ENCODE results near the gene CASK. TPM values are rescaled to one million over a fixed set of nuclear protein-coding genes. Genes with fewer than 3 reads are reported as not detected.

Gene CASK
- total and polyA plus RNA-seq, 4 experiments from 2014 or later: 3.8 to 116 (median 68.6) TPM

- H3K27me3 ChIP-seq (ENCODE audit: insufficient read depth, low read length): no peaks in the 10 kb centered on the region
- intact Hi-C loops (cut with micrococcal nuclease): no loop called here
- Mint-ChIP-seq H3K27ac (no peak overlapping the region), H3K4me3 (no peak overlapping the region), H3K9me3 (peaks cover 0 to 2% (median 0%) of the 10 kb centered on the region in 8 donors), H3K36me3 (peaks cover 2 to 3% of the 10 kb centered on the region in 2 donors), H3K27me3 (no peaks in the 10 kb centered on the region), H3K4me1 (peaks cover 3 to 11% (median 6%) of the 10 kb centered on the region in 4 donors)
- H3K4me1 ChIP-seq (ENCODE audit: insufficient read depth, low read length): no peaks in the 10 kb centered on the region
- CTCF ChIA-PET (ENCODE audit: partially characterized antibody): no interaction called here
- no peak overlapping the region for H3K27ac ChIP-seq (ENCODE audit: low read depth, low read length)
- no peaks in the 10 kb centered on the region for H3K9me3 ChIP-seq (ENCODE audit: control insufficient read depth in 1 of 2, low read length in 2 of 2)
- no peak for DNase-seq
- H3K36me3 ChIP-seq (ENCODE audit: insufficient read depth, low read length): no peaks in the 10 kb centered on the region
- no peak overlapping the region for H3K4me3 ChIP-seq (ENCODE audit: low read length in 2 of 2)
- POLR2A ChIA-PET (ENCODE audit: partially characterized antibody): no interaction called here
Measured at GRCh38 chrX:41599507-41599906, 323.8 kb downstream of the CASK start.

- Histone ChIP-seq H3K36me3 (ENCODE audit: insufficient read depth, low read length) (no peaks in the 10 kb centered on the region), H3K27me3 (ENCODE audit: insufficient read depth, low read length) (no peaks in the 10 kb centered on the region), H3K4me3 (ENCODE audit: low read length in 2 of 2) (no peak overlapping the region), H3K9me3 (ENCODE audit: control insufficient read depth in 1 of 2, low read length in 2 of 2) (no peaks in the 10 kb centered on the region), H3K4me1 (ENCODE audit: insufficient read depth, low read length) (no peaks in the 10 kb centered on the region), H3K27ac (ENCODE audit: low read depth, low read length) (no peak overlapping the region)
- ChIA-PET POLR2A (ENCODE audit: partially characterized antibody) (no interaction called here), CTCF (ENCODE audit: partially characterized antibody) (no interaction called here)
- peaks cover 0 to 5% of the 10 kb centered on the region in 2 donors for H3K36me3 Mint-ChIP-seq
- peak overlapping the region in 3 of 7 donors; percentile 6 to 27 (median 8) for H3K27ac Mint-ChIP-seq
- no peak for DNase-seq
- peaks cover 0 to 2% (median 0%) of the 10 kb centered on the region in 8 donors for H3K9me3 Mint-ChIP-seq
- H3K4me1 Mint-ChIP-seq: peaks cover 3 to 11% (median 6%) of the 10 kb centered on the region in 4 donors
- intact Hi-C loops (cut with micrococcal nuclease): no loop called here
- H3K4me3 Mint-ChIP-seq: no peak overlapping the region
- no peaks in the 10 kb centered on the region for H3K27me3 Mint-ChIP-seq
Measured at GRCh38 chrX:41596596-41596995, 326.8 kb downstream of the CASK start.

DNA sequence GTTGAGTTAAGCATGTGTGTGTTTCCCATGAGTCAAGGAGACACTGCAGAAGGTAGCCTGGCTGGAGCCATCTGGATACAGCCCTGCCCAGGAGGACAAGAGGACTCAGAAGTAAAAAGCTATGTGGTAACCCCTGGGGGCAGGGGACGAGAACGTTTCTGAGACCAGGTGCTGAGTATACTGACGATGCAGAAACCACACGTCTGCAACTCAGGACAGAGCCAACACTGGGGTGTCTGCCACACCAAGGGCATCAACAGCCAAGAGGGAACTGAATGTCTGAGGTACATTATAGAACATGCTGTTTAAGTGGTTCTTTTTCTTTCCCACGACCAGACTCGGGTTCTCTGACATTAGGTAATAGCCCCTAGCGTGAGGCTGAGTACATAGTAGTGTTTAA lies 328.7 kb downstream of the CASK start:
- Histone ChIP-seq H3K27ac (ENCODE audit: low read depth, low read length) (no peak overlapping the region), H3K9me3 (ENCODE audit: control insufficient read depth in 1 of 2, low read length in 2 of 2) (no peaks in the 10 kb centered on the region), H3K27me3 (ENCODE audit: insufficient read depth, low read length) (no peaks in the 10 kb centered on the region), H3K36me3 (ENCODE audit: insufficient read depth, low read length) (no peaks in the 10 kb centered on the region), H3K4me3 (ENCODE audit: low read length in 2 of 2) (no peak overlapping the region), H3K4me1 (ENCODE audit: insufficient read depth, low read length) (no peaks in the 10 kb centered on the region)
- ChIA-PET POLR2A (ENCODE audit: partially characterized antibody) (no interaction called here), CTCF (ENCODE audit: partially characterized antibody) (no interaction called here)
- Mint-ChIP-seq H3K4me1 (peaks cover 3 to 11% (median 6%) of the 10 kb centered on the region in 4 donors), H3K27ac (peak overlapping the region in 2 of 7 donors; percentile 8 to 63), H3K36me3 (peaks cover 0 to 6% of the 10 kb centered on the region in 2 donors), H3K9me3 (no peaks in the 10 kb centered on the region), H3K4me3 (no peak overlapping the region), H3K27me3 (no peaks in the 10 kb centered on the region)
- no peak for DNase-seq
- intact Hi-C loops (cut with micrococcal nuclease): no loop called here

DNA sequence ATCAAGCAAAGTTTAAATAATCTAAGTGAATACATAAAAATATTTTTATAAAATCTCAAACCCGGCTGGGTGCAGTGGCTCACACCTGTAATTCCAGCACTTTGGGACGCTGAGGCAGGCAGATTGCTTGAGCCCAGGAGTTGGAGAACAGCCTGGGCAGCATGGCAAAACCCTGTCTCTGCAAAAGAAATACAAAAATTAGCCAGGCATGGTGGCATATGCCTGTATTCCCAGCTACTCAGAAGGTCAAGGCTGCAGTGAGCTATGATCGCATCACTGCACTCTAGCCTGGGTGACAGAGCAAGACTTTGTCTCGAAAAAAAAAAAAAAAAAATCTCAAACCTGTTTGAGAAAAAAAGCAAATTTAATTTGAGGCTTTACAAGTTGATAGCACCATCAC lies 331.4 kb downstream of the CASK start:
- H3K4me1 Mint-ChIP-seq: peaks cover 0 to 4% (median 2%) of the 10 kb centered on the region in 4 donors
- Histone ChIP-seq H3K4me3 (ENCODE audit: low read length in 2 of 2) (no peak overlapping the region), H3K27ac (ENCODE audit: low read depth, low read length) (no peak overlapping the region), H3K36me3 (ENCODE audit: insufficient read depth, low read length) (no peaks in the 10 kb centered on the region), H3K4me1 (ENCODE audit: insufficient read depth, low read length) (no peaks in the 10 kb centered on the region), H3K9me3 (ENCODE audit: control insufficient read depth in 1 of 2, low read length in 2 of 2) (no peaks in the 10 kb centered on the region), H3K27me3 (ENCODE audit: insufficient read depth, low read length) (no peaks in the 10 kb centered on the region)
- no peaks in the 10 kb centered on the region for H3K9me3 Mint-ChIP-seq
- peaks cover 3 to 8% of the 10 kb centered on the region in 2 donors for H3K36me3 Mint-ChIP-seq
- intact Hi-C loops (cut with micrococcal nuclease): no loop called here
- no peak overlapping the region for H3K27ac Mint-ChIP-seq
- ChIA-PET CTCF (ENCODE audit: partially characterized antibody) (no interaction called here), POLR2A (ENCODE audit: partially characterized antibody) (no interaction called here)
- no peak overlapping the region for H3K4me3 Mint-ChIP-seq
- no peaks in the 10 kb centered on the region for H3K27me3 Mint-ChIP-seq
- DNase-seq: no peak

GRCh38 chrX:41590641-41591040 lies 332.7 kb downstream of the CASK start:
- no peaks in the 10 kb centered on the region for H3K9me3 Mint-ChIP-seq
- H3K27me3 Mint-ChIP-seq: no peaks in the 10 kb centered on the region
- H3K36me3 Mint-ChIP-seq: peaks cover 3 to 12% of the 10 kb centered on the region in 2 donors
- H3K27ac Mint-ChIP-seq: no peak overlapping the region
- ChIA-PET POLR2A (ENCODE audit: partially characterized antibody) (no interaction called here), CTCF (ENCODE audit: partially characterized antibody) (no interaction called here)
- H3K4me3 Mint-ChIP-seq: no peak overlapping the region
- no peaks in the 10 kb centered on the region for H3K27me3 ChIP-seq (ENCODE audit: insufficient read depth, low read length)
- no peak overlapping the region for H3K27ac ChIP-seq (ENCODE audit: low read depth, low read length)
- no peaks in the 10 kb centered on the region for H3K4me1 ChIP-seq (ENCODE audit: insufficient read depth, low read length)
- no peaks in the 10 kb centered on the region for H3K36me3 ChIP-seq (ENCODE audit: insufficient read depth, low read length)
- DNase-seq: no peak
- intact Hi-C loops (cut with micrococcal nuclease): no loop called here
- H3K4me3 ChIP-seq (ENCODE audit: low read length in 2 of 2): no peak overlapping the region
- peaks cover 0 to 2% (median 0%) of the 10 kb centered on the region in 4 donors for H3K4me1 Mint-ChIP-seq
- H3K9me3 ChIP-seq (ENCODE audit: control insufficient read depth in 1 of 2, low read length in 2 of 2): no peaks in the 10 kb centered on the region

GRCh38 chrX:41589634-41590270 lies 333.6 kb downstream of the CASK start:
- no peaks in the 10 kb centered on the region for H3K36me3 ChIP-seq (ENCODE audit: insufficient read depth, low read length)
- no peak overlapping the region for H3K4me3 ChIP-seq (ENCODE audit: low read length in 2 of 2)
- no peaks in the 10 kb centered on the region for H3K9me3 Mint-ChIP-seq
- no peaks in the 10 kb centered on the region for H3K9me3 ChIP-seq (ENCODE audit: control insufficient read depth in 1 of 2, low read length in 2 of 2)
- H3K27ac Mint-ChIP-seq: peak overlapping the region in 1 of 7 donors; percentile 48
- intact Hi-C loops (cut with micrococcal nuclease): no loop called here
- H3K4me1 Mint-ChIP-seq: peaks cover 0 to 2% (median 0%) of the 10 kb centered on the region in 4 donors
- no peaks in the 10 kb centered on the region for H3K4me1 ChIP-seq (ENCODE audit: insufficient read depth, low read length)
- H3K27ac ChIP-seq (ENCODE audit: low read depth, low read length): no peak overlapping the region
- ChIA-PET CTCF (ENCODE audit: partially characterized antibody) (no interaction called here), POLR2A (ENCODE audit: partially characterized antibody) (no interaction called here)
- H3K27me3 ChIP-seq (ENCODE audit: insufficient read depth, low read length): no peaks in the 10 kb centered on the region
- DNase-seq: no peak
- H3K27me3 Mint-ChIP-seq: no peaks in the 10 kb centered on the region
- H3K36me3 Mint-ChIP-seq: peaks cover 8 to 17% of the 10 kb centered on the region in 2 donors
- no peak overlapping the region for H3K4me3 Mint-ChIP-seq

DNA sequence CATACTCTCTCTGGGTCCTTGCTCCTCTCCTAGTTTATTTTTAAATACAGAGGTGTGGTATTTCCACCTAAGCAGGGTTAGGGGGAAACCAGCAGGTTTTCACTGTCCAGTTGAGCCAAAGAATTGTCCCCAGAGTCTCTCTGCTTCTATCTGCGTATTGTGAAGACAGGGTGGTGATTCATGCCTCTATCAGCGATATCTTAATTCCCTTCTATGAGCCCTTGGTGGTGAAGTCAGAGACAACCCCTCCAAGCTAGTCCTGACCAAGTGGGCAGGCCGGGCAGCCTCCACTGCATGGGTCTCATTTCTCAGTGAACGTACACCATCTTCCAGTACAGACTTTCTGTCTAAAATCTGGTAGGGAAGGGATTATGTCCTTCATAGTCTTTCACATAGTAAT lies 335.1 kb downstream of the CASK start:
- H3K4me3 ChIP-seq (ENCODE audit: low read length in 2 of 2): no peak overlapping the region
- Mint-ChIP-seq H3K27me3 (no peaks in the 10 kb centered on the region), H3K4me3 (no peak overlapping the region), H3K36me3 (peaks cover 11 to 21% of the 10 kb centered on the region in 2 donors), H3K27ac (no peak overlapping the region), H3K4me1 (peaks cover 0 to 2% (median 0%) of the 10 kb centered on the region in 4 donors), H3K9me3 (no peaks in the 10 kb centered on the region)
- H3K9me3 ChIP-seq (ENCODE audit: control insufficient read depth in 1 of 2, low read length in 2 of 2): no peaks in the 10 kb centered on the region
- intact Hi-C loops (cut with micrococcal nuclease): no loop called here
- no peak overlapping the region for H3K27ac ChIP-seq (ENCODE audit: low read depth, low read length)
- H3K27me3 ChIP-seq (ENCODE audit: insufficient read depth, low read length): no peaks in the 10 kb centered on the region
- H3K4me1 ChIP-seq (ENCODE audit: insufficient read depth, low read length): no peaks in the 10 kb centered on the region
- DNase-seq: no peak
- ChIA-PET CTCF (ENCODE audit: partially characterized antibody) (no interaction called here), POLR2A (ENCODE audit: partially characterized antibody) (no interaction called here)
- no peaks in the 10 kb centered on the region for H3K36me3 ChIP-seq (ENCODE audit: insufficient read depth, low read length)
